ENCODE measurements around the gene GPC6.

DNA sequence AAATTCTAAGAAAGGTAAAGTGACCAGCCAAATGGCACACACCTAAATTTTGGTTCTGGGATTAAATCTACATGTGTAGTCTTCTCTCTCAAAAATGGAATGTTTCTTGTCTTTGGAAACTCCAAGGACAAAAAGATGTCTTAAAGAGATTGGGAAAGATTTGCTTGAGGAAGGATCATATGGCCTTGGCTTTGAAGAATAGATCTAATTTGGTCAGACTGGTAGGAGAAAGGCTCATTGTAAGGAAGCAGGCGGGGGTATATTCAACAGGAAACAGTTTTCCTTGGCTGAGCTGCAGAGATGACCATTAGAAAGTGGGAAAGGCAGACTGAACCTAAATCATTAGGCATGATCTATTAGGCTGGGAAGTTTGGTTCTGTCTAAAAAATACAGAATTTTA is 887.6 kb downstream of the GPC6 start:
- TF ChIP-seq, protein P1, sequence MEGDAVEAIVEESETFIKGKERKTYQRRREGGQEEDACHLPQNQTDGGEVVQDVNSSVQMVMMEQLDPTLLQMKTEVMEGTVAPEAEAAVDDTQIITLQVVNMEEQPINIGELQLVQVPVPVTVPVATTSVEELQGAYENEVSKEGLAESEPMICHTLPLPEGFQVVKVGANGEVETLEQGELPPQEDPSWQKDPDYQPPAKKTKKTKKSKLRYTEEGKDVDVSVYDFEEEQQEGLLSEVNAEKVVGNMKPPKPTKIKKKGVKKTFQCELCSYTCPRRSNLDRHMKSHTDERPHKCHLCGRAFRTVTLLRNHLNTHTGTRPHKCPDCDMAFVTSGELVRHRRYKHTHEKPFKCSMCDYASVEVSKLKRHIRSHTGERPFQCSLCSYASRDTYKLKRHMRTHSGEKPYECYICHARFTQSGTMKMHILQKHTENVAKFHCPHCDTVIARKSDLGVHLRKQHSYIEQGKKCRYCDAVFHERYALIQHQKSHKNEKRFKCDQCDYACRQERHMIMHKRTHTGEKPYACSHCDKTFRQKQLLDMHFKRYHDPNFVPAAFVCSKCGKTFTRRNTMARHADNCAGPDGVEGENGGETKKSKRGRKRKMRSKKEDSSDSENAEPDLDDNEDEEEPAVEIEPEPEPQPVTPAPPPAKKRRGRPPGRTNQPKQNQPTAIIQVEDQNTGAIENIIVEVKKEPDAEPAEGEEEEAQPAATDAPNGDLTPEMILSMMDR (IDR thresholded peaks at IDR 0.05; ENCODE audit: extremely low read depth in 1 of 2, insufficient read depth in 1 of 2, low read depth in 1 of 2, low read length in 2 of 2), result no peak
- TF ChIP-seq POLR2AphosphoS5 (IDR thresholded peaks at IDR 0.05; ENCODE audit: insufficient read depth, low read depth, low read length) (no peak), POLR2A (IDR thresholded peaks at IDR 0.05; ENCODE audit: low read depth, low read length) (no peak), JUN (IDR thresholded peaks at IDR 0.05; ENCODE audit: borderline replicate concordance, insufficient read depth, insufficient read length, low read depth) (no peak), MYC (IDR thresholded peaks at IDR 0.05; ENCODE audit: low read depth, low read length) (no peak), EZH2 (IDR thresholded peaks at IDR 0.05; ENCODE audit: borderline replicate concordance, low read depth, low read length, severe bottlenecking) (no peak), FOS (IDR thresholded peaks at IDR 0.05; ENCODE audit: borderline replicate concordance, insufficient read depth, low read length) (no peak)
- TF ChIP-seq, protein P2, sequence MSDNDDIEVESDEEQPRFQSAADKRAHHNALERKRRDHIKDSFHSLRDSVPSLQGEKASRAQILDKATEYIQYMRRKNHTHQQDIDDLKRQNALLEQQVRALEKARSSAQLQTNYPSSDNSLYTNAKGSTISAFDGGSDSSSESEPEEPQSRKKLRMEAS (IDR thresholded peaks at IDR 0.05; ENCODE audit: insufficient read depth, insufficient read length), result no peak

Measured in endothelial cell of umbilical vein (primary cell).